Activated T-helper 1 cell treated with Interleukin-2 at 50 U/mL for 16 hours (primary cell): ENCODE data around the gene ARPP21.
"Not testable (repeated sequence)": the region's sequence is repeated elsewhere in the genome, so short reads cannot be mapped to it uniquely, and the experiment has no call there.

Experiments used
- DNase-seq: peaks from one replicate; pipeline ENCODE4 v3.0.0-alpha.2; 2020; ENCODE audit warnings: low read depth

The ARPP21 gene

GRCh38 chr3:35639254-35640186 lies at the start of gene ARPP21:
ARPP21 (plus strand) TSS chr3:35639525; CDS start chr3:35681752, 42,227 bp downstream.
- DNase-seq: no peak

GRCh38 chr3:35592589-35593295 lies 46.6 kb upstream of the ARPP21 start:
- no peak for DNase-seq

GRCh38 chr3:35594739-35595138 lies 44.6 kb upstream of the ARPP21 start:
- DNase-seq: no peak

- DNase-seq: no peak
These were observed 42.9 kb upstream of the ARPP21 start for GRCh38 chr3:35596335-35596995.

GRCh38 chr3:35597490-35597889 lies 41.8 kb upstream of the ARPP21 start:
- DNase-seq: no peak

- no peak for DNase-seq
These were observed 40.5 kb upstream of the ARPP21 start for GRCh38 chr3:35598804-35599203.

GRCh38 chr3:35601959-35602358 lies 37.4 kb upstream of the ARPP21 start:
- no peak for DNase-seq

- no peak for DNase-seq
These were observed 36.9 kb upstream of the ARPP21 start for GRCh38 chr3:35602395-35602936.

- no peak for DNase-seq
These were observed 23.0 kb upstream of the ARPP21 start for GRCh38 chr3:35616346-35616745.

- no peak for DNase-seq
These were observed 22.0 kb upstream of the ARPP21 start for GRCh38 chr3:35617370-35617769.

- not testable (repeated sequence) for DNase-seq
These were observed 19.1 kb upstream of the ARPP21 start for GRCh38 chr3:35620238-35620637.

GRCh38 chr3:35624698-35625097 lies 14.6 kb upstream of the ARPP21 start:
- DNase-seq: no peak

- DNase-seq: no peak
These were observed 5.8 kb upstream of the ARPP21 start for GRCh38 chr3:35633332-35634124.

- DNase-seq: no peak
These were observed 3.9 kb upstream of the ARPP21 start for GRCh38 chr3:35635407-35635806.

GRCh38 chr3:35635926-35636683 lies 3.2 kb upstream of the ARPP21 start:
- DNase-seq: no peak

GRCh38 chr3:35638251-35638979 lies 910 bp upstream of the ARPP21 start:
- DNase-seq: no peak

GRCh38 chr3:35638980-35639253 lies 408 bp upstream of the ARPP21 start:
- no peak for DNase-seq

GRCh38 chr3:35640190-35641165 lies 1.2 kb downstream of the ARPP21 start:
- DNase-seq: no peak

- DNase-seq: no peak
These were observed 2.0 kb downstream of the ARPP21 start for GRCh38 chr3:35641331-35641730.
